Measurements from ENCODE around the gene CALD1.

- TF ChIP-seq, protein P1, sequence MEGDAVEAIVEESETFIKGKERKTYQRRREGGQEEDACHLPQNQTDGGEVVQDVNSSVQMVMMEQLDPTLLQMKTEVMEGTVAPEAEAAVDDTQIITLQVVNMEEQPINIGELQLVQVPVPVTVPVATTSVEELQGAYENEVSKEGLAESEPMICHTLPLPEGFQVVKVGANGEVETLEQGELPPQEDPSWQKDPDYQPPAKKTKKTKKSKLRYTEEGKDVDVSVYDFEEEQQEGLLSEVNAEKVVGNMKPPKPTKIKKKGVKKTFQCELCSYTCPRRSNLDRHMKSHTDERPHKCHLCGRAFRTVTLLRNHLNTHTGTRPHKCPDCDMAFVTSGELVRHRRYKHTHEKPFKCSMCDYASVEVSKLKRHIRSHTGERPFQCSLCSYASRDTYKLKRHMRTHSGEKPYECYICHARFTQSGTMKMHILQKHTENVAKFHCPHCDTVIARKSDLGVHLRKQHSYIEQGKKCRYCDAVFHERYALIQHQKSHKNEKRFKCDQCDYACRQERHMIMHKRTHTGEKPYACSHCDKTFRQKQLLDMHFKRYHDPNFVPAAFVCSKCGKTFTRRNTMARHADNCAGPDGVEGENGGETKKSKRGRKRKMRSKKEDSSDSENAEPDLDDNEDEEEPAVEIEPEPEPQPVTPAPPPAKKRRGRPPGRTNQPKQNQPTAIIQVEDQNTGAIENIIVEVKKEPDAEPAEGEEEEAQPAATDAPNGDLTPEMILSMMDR (IDR thresholded peaks at IDR 0.05): no peak
- TF ChIP-seq POLR2A (IDR thresholded peaks at IDR 0.05): no peak
Observed at GRCh38 chr7:134739362-134739761, 40.1 kb upstream of the CALD1 start.

All from uterus (tissue), 2 donors.